GM18870 (cell line): ENCODE results near the gene MAPK11.

ENCODE experiments used
- ATAC-seq: cut with Tn5 transposase; IDR thresholded peaks from one replicate; pipeline ENCODE4 v1.9.1; 2021; ENCODE audit warnings: moderate library complexity; ENCODE audit not compliant: unreplicated experiment

The MAPK11 gene

DNA sequence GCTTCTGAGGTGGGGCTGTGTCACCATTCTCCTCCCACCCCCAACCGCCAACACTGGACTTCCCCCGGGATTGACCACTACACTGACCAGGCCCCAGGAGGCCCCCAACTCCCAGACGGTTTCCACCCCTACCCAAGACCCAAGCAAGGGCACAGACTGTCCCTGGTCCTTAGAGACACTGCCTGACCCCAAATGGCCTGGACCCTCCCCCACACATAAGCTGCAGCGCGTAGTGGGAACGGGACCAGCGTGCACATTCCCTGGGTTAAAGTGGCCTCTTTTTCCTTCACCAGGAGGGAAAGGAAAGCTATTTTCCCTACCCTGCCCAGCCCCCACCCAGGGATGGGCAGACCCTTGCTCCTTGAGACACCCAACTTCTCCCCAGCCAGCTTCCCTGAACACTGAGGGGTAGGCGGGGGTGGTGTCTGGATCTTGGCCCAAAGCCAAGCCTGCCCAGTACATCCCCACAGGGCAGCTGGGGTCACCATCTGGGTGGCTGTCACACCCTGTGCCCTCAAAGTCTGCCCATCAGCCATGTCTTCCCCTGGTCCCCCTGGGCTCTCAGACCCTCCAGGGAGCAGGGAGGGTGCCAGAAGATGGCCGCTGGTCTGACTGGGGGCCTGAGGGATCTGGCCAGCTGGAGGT lies 7.1 kb downstream of the MAPK11 start:
- no peak for ATAC-seq

DNA sequence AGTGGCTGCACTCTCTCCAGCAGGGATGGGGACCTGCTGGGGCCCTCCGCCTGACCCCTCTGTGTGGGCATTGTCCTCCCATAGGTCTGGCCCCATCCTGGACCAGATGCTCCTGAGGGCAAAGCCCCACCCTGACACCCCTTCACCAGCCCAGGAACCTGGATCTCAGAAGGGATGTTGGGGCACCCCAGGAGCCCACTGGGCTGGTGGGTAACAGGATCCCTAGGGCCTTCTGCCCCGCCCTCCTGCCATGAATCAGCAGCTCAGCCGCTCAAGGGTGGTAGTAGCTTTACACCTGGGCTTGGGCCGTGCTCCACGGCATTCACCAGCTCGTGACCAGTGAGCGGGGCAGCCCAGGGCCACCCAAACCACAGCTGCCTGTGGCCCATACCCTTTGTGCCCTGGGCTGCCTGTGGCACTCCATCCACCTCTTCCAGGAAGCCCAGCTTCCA lies 7.7 kb downstream of the MAPK11 start:
- no peak for ATAC-seq

DNA sequence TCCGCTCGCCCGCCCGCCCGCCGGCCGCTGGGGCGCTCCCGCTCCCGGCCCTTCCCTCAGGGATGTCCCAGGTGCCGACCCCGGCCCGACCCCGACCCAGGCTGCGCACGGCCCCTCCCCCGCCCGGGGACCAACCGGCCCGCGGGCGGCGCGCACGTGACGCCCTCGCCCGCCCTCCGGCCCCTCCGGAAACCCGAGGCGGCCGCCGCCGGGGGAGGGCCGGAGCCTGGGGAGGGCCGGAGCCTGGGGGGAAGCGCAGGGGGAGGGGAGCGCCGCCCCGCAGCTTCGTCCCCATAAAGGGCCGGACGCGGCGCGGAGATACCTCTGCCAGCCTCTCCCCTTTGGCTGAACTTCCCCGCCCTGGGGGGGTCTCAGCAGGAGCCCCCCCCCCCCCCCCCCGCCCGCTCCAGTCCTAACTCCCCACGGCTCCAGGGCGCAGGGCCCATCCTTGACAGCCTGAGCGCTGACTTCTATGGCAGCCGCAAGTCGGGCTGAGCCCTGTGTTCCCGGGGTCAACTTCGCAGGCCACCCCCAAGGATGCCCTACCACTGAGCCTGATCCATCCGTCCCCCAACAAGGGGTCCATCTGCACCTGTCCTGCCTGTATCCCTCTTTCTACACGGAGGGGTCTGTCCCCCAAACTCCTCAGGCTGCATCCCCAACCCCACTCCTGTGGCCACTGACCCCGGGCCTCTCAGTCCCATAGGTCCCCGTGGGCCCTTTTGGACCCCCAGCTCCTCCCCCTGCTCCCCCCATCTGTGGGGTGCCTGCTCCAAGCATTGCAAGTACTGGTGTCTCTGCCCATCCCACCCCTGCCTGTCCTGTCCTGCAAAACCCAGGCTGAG lies 8.3 kb downstream of the MAPK11 start, which contains the start of gene MAPK12:
MAPK12 (minus strand) TSS at position 69 of the 845 bp plus-strand sequence. CDS start 174 bp downstream, outside the sequence.
- ATAC-seq, result no peak

DNA sequence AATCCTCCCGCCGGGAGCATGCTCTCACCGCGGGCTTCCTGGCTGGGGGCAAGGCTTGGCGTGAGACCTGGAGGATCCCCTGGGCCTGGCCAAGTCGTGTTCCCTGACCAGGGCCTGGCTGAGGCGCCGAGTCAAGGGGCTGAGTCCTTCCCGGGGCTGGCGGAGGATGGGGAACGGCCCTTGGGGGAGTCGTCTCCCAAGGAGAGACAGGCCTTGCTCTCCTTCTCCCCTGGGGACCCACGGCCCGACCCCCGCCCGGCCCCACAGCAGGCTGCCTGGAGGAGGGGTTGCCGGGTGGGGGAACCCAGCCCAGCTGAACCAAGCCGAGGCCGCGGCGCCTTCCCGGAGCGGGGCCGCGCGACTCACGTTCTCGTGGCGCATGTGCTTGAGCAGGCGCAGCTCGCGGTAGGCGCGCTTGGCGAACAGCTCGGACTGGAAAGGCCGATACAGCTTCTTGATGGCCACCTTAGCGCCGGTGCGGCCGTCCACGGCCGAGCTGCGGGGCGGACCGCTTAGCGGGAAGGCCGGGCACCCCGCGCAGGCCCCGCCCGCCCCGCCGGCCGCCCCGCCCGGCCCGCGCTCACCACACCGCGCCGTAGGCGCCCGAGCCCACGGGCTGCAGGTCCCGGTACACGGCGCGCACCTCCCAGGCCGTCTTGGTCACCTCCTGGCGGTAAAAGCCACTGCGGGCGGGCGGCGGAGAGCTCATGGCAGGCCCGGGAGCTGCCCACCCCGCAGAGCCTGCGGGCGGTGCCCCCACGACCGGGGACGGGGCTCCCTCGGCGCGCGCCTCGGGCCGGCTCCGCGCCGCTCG lies 9.2 kb downstream of the MAPK11 start:
- ATAC-seq, result no peak

- ATAC-seq, result no peak
These were observed 9.8 kb downstream of the MAPK11 start for GRCh38 chr22:50260434-50260800.

- no peak for ATAC-seq
These were observed 10.9 kb downstream of the MAPK11 start for GRCh38 chr22:50259302-50259701.

DNA sequence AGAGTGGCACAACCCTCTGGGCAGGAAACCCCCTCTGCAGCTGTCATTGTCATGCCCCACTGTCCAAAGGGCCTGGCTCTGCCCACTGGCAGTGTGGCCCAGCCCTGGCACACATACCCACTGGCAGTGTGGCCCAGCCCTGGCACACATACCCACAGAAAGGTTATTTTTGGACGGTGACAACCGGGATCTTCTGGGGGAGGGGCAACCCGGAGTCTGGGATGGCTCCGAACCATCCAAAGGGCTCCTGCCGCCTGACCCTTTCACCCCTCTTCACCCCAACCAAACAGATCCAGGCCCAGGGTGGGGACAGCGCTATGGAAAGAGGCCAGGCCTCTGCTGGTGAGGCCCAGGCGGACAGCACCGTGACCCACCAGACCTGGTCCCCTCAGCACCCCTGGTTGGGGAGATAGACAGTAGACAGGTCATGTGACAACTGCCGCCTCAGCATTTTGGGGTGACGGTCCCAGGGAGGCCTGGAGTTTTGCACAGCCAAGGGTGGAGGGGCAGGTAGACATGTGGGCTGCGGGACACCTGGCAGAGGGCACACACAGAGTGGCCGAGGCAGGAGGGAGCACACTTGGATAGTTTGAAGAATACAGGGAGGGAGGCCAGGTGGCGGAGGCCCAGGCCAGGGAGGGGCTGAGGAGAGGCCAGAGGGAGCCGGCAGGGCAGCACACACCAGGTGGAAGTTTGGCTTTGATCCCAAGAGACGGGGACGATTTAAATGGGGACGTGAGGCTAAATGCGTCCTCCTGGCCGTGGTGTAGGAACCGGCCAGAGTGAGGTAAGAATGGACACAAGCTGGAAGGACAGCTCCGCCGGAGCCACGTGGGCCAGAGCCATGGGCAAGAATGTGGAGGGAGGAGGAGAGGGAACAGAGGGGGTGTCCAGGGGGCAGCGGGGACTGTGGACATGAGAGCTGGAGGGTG lies 11.6 kb downstream of the MAPK11 start:
- no peak for ATAC-seq

GRCh38 chr22:50257451-50258360 lies 12.5 kb downstream of the MAPK11 start:
- no peak for ATAC-seq

- ATAC-seq, result no peak
These were observed 13.1 kb downstream of the MAPK11 start for GRCh38 chr22:50257041-50257440.

DNA sequence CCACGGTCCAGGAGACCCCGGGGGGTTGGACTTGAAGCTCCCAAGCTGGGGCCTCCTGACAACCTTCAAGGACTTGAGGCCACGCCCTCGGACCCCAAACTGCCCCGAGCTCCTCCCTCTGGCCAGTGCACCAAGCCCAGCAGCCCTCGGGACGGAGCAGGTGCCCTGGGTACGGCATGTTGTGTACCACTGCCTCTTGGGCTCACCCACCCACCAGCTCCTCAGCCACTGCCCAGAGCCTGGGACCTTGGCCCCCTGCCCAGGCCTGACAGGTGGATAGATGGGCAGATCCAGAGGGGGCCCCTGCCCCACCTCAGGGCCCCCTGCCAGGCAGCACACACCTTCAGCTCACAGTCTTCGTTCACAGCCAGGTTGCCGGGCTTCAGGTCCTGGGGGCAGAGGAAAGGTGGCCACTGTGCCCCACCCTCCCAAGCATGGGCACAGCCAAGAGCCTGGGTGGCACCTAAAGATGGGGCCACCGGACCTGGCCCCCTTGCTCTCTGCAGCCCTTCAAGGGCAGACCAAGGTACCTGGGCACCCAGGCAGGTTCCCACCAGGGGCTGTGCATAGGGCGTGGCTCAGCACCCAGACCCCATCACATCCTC lies 13.8 kb downstream of the MAPK11 start:
- no peak for ATAC-seq

- ATAC-seq, result no peak
These were observed 14.6 kb downstream of the MAPK11 start for GRCh38 chr22:50255607-50256006.

DNA sequence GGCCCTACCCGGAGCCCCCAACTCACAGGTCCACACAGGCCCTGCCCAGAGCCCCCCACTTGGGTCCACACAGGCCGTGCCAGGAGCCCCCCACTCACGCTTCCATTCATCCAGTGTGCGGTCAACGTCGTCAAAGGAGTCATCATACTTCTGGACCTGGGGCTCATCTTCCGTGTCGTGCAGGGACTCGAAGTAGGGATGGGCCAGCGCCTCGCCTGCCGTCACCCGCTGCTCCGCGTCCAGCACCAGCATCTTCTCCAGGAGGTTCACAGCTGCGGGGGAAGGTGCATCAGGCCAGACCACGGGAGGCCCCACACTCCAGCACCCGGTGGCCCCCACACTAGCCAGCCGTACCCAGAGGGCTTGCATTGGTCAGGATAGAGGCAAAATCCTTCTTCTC lies 15.1 kb downstream of the MAPK11 start:
- ATAC-seq, result no peak

- ATAC-seq, result no peak
These were observed 16.2 kb downstream of the MAPK11 start for GRCh38 chr22:50253941-50254340.

DNA sequence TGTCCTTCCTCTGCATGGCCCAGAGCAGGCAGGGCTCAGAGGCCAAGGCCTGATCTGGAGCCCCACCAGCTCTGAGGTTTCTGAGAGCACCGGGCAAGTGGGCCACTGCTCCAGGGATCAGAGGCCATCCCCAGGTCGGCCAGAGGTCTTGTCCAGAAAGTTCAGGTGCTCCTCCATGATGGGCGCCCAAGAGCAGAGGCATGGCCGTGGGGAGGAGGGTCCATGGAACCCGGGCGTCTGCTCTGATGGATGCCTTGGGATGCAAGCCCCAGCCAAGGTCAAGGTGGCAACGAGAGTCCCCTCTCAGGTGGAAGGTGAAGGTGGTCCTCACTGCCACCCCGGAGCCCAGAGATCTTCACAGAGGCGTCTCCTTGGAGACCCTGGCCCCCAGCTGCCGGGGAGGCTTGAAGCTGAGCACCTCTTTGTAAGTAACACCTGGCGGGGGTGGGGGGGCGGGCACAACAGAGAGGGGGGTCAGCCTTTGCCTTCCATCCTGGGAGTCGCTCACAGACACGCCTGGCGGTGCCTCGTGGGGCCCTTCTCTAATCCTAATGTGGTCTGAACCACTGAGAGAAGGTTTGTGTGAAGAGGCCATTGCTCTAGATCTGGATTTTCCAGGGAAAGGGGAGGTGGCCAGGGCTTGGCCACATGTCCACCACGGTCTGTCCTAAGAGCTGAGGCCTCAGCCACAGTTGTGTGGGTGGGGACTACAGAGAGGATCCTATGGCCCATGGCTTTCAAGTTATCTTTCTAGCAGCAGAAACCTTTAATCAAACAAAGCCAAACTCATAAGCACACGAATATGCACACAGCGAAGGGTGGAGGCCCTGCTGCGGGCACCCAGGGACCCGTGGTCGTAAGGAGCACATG lies 16.9 kb downstream of the MAPK11 start:
- no peak for ATAC-seq

DNA sequence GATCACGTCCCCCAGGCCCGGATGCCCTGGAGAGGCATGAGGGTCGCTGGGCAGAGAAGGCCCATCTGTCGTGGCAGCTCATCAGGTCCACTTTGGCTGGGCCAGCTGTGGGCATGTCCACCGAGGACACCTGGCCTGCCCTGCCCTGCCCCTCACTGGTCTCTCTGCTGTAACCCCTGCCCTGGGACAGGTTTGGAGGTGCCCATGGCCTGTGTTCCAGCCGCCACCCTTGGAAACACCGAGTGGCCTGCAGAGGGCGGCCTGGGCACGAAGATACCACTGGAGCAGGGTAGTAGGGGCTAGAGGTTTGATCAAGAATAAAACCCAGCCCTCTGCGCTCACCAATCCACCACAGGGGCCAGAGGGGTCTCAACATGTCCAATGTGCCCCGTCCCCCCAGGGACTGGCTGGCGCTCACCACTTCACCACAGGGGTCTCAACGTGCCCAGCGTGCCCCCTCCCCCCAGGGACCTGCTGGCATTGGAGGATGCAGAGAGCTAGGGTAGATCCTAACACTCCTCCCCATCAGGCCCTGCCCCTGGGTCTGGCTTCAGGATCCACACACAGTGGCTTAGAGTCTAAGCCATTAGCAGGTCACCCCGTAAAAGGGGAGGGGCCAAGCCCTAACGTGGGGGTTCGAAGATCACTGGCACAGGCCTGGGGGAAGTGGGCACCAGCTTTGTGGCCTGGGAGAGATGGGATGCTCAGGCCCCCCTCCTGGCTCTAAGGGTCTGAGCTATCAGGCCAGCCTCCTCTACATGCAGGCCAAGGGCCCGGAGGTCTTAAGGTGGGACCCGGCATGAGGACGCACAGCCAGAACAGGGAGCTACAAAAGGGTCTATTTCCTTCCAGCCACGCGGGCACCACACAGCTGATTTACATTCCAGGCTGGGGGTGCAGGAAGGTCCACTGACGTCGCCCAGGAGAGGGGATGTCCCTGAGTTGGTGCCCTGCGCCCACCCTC lies 17.8 kb downstream of the MAPK11 start:
- ATAC-seq, result no peak

DNA sequence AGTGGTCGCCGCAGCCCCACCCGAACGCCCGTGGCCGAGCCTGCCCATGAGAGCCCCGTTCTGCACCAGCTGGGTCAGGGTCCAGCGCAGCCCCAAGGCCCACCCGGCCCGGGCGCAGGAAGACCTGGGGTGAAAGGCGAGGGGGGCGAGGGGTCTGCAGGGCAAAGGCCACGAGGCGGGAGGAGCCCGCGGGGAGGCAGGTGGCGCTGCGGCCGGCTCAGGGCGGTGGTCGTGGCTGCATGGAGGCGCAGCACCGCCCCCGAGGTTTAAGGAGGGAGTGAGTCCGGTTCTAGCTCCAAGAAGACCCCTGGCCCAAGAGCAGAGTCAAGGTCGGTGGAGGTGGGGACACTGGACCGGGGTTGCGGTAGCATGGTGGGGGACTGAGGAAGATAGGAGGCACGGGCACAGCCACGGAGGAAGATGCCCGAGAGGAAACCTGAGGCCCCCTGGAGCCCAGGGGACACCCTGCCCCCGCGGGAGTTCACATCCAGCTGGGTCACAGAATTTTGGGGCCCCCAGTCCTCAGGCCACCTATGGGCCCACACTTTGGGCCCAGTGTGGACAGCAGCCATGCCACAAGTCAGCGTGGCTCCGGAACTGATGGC lies 18.6 kb downstream of the MAPK11 start:
- no peak for ATAC-seq
